ENCODE data around the gene DGCR8.
"Not testable (repeated sequence)": the region's sequence is repeated elsewhere in the genome, so short reads cannot be mapped to it uniquely, and the experiment has no call there.

Gene DGCR8

DNA sequence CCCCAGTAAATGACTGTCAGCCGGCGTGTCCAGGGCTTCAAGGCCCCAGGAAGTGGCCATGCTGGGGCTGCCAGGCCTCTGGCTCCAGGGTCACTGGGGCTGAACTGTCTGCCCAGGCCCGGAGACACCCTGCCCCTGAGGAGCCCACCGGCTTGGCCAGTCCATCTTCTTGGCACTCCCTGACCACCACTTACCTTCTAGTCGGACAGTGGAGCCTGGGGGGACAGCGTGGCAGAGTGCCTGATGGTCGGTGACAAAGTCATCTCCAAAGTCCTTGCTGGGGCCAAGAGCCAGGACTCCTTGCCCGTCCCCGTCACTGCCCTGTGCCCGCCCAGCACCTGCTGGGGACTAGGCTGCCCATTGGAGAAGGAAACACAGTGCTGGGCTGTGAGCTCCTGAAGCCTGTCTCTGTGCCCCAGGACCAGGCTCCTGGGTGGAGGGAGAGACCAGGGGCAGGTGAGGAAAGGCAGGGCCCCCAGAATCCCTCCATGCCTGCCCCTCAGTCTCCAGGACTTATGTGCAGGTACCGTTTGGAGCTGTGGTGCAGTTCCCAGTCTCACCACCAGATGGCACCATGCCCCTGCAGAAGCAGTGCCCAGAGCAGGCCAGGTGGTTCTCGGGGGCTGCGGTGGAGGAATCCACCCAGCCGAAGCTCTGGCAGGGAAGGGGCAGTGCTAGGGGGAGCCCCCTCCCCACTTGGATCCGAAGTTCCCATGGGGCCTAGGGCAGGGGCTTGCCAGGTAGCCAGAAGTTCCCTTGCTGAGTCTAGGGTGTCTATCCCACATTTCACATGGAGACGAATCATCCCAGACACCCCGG, 76.8 kb downstream of the DGCR8 start:
- DNase-seq: peak; percentile 93

DNA sequence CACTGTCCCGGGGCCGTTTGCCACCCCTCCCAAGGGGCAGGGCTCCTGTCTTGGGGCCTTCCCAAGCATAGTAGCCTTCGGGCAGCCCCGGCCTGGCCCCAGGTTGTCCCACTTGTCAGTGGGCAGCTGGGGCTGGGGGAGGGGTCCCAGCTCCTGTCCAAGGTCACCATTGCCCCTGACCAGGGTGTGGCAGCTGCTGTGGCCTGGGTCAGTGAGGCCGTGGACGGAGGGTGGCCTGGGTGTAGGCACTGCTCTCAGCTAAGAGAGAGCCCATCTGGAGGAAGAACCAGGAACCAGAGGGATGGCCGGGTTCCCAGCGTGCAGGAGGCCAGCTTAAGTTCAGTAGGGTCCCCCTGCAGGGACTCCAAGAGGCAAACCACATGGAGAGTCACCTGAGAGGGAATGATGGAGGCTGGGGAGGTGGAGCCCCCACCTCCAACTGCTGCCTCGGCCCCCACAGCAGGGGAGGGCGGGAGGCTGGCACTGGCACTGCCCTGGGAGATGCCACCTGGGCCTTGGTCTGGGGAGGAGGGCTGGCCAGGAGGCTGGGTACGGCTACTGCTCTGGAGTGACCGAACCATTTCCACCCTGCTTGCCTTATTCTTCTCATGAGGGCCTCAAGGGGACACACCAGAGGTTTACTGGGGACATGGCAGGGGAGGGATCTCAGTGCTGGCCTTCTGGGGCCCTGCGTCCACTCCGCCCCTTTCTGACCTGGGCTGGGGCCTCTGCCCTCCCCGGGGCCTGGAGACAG, 77.6 kb downstream of the DGCR8 start:
- DNase-seq: no peak

DNA sequence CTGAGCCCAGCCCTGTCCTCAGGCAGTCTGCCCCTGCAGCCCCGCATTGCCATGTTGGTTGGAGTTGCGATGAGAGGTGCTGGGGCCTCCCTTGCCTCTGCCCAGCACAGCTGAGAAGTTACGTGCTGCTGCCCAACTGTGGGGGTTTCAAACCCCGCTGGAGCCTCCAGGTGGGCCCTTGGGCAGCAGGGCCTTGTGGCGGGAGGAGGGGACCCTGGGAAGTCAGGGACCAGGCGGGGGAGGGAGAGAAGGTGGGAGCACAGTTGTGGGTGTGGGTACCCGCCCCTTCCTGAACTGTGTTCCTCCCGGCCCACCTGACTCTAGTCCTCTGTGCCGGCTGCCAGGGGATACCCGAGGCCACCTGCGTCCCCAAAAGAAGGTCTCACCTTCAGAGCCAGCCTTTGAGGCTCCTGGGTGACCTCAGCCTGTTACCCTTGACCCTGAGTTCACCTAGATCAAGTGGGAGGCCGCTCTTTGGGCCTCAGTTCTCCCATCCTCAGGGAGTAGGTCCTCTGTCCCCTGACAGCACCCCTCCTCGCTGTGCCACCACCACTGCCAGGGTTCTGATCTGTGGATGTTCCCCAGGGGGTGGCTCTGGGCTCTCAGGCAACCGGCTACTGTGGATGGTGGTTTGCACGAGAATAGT, 78.5 kb downstream of the DGCR8 start:
- DNase-seq: no peak

DNA sequence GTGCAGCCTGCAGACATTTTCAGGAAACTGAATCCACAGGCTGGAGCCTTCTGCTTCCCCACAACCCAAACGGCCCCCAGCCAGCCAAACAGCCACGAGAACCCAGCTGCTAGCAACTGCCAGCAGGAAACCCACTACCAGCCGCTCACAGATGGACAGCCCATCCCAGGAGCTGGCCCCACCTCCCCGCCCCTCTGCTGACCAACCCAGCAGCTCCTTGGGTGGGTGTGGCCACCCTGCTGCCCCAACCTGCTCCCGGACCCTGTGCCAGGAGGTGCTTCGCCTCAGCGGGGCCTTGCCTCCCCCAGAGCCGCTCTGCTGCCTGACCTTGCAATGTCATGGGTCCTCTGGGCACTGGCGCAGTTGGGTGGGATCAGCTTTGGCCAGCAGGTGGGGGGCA, 79.0 kb downstream of the DGCR8 start:
- DNase-seq: no peak

DNA sequence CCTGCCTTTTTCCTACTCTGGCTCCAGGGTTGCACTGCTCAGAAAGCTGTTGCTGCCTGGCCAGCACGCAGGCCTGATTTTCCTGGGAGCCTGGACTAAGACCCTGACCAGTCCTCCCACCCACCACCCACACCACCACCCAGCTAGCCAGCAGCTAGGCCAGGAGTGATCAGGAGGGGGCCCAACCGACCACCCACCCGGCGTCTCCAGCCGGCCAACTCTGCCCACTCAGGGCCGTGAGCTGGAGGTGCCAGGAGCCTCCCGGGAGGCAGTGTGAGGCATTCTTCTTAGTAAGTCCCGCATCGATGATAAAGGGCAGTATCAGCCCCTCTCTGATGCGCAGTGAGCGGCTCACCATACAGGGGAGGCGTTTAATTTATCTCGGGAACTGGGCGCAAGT, 79.5 kb downstream of the DGCR8 start:
- DNase-seq: not testable (repeated sequence)

DNA sequence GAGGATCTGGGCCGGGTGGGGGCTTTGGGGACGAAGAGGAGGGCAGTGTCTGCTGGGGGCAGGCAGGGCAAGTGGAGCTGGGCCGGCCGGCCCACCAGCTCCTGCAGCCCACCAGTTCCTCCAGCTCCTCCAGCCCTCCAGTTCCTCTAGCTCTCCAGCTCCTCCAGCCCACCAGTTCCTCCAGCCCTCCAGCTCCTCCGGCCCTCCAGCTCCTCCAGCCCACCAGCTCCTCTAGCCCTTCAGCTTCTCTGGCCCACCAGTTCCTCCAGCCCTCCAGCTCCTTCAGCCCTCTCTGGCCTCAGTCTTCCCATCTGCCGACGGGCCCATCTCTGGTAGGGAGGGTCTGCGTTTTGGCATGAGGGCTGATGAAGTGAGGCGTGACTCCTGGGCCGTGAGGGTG, 80.0 kb downstream of the DGCR8 start:
- no peak for DNase-seq
